Measurements from ENCODE around the gene RASGEF1C.

Gene RASGEF1C

DNA sequence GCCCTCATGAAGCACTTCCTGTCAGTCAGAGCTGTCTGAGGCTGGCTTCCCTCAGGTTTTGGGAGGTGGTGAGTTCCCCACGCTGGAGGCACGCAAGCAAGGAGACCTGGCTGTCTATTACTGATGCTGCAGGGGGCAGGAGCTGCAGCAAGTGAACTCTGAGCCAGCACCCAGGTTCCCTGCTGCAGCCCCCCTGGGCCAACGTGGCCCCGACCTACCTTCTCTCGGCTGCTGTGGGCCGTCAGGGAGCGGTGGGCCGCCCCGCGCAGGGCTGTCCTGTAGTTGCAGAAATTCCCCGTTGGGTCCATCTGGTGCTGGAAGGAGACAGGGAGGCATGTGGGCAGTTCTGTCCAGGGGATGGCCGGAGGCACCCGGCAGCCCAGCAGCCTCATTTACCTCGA, 90.6 kb downstream of the RASGEF1C start:
- no peak for DNase-seq

DNA sequence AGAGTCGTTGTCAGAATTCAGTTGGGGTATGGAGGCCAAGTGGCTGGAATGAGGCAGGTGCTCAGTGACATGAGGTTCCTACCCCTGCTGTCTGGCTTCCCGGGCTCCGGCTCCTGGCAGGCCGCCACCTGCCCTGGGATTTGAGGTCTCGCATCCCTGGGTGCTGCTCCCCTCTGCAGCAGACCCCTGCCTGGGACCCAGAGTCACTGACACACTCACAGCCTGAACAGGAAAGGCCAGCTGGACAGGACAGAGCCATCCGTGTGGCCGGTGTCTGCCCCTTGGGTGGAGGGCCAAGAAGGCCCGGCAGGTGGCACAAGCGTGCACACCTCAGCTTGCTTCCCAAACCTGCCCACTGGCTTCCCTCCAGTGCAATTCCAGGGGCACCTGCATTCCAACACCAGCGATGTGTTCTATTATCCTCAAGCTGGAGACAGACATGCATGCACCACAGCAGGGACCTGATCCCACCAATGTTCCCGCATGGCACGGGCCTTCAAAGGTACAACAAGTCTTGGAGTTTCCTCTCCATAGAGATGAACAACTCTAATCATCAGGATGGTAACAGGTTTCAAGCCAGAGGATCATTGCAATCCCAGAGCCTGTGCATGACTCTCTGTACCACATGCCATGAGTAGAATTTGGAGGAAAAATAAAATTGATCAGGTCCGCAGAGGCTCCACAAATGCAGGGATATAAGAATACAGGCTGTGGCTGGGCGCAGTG, 91.8 kb downstream of the RASGEF1C start:
- no peak for DNase-seq

DNA sequence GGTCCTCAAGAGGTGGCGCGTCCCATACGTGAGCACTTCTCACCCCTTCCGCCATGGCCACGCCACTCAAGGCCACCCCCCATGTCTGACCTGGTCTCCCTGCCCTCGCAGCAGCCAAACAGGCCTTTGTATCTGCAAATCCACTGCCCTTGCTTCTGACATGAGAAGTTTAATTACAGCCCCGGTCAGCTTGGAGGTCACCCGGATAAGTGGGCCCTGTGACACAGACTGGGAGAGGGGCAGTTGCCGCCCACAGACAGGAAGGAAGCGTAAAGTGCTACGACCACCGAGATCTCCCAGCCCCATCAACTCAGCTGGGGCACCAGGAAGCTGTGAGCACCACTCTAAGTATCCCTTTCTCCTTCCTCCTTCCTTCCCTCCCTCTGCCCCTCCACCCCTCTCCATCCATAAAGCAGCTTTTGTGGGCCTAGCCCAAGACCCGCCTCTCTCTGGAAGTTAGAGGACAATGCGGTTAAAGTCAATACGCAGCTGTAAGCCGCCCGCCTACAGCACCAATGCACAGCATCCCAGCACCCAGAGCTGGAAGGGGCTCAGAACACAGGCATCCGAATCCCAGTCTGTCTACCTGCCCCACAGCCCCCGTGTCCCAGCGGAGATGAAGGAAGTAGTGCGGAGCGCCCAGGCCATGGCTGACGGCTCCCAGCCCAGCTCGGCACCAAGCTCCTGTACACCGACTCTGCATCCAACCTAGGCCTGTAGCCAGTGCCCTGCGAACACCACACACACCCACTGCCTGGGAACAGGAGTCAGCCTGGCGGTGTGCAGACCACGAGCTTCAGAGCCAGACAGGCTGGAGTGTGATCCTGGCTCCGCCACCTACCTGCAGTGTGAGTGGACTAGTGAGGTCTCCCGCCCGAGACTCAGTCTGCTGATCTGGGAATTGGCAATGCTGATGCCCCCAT, 92.7 kb downstream of the RASGEF1C start:
- DNase-seq, result no peak

DNA sequence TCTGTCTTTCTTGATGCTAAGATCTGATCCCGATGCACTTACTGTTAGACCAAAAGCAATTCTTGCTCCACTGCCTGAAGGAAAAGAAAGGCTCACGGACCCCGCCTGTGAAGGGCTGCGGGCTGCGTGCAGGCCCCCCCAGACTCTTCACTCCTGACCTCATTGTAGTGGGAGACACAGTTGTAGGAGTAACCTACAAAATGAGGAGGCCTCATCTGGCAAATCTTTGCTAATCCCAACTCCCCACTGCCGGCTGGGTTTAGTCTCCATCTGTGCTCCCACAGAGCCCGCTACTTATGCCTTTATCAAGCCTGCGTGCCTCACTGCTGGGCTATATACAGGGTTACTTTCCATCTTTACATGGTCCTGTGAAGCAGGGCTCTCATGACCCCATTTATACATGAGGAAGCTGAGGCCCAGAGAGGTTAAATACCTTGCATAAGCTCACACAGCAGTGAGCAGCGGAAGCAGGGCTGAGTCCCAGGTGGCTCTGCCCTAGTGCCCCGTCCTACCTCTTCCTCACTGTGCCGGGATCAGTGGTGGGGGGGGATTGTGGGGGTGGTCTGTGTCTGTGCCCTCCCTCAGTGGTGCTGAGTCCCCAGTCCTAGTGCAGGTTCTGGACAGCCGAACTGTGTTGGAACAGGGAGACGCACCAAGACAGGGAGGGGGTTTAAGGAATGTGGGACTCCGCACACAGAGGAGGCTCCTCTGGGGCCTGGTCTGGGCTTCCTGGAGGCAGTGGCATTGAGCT, 93.5 kb downstream of the RASGEF1C start:
- DNase-seq, result no peak

DNA sequence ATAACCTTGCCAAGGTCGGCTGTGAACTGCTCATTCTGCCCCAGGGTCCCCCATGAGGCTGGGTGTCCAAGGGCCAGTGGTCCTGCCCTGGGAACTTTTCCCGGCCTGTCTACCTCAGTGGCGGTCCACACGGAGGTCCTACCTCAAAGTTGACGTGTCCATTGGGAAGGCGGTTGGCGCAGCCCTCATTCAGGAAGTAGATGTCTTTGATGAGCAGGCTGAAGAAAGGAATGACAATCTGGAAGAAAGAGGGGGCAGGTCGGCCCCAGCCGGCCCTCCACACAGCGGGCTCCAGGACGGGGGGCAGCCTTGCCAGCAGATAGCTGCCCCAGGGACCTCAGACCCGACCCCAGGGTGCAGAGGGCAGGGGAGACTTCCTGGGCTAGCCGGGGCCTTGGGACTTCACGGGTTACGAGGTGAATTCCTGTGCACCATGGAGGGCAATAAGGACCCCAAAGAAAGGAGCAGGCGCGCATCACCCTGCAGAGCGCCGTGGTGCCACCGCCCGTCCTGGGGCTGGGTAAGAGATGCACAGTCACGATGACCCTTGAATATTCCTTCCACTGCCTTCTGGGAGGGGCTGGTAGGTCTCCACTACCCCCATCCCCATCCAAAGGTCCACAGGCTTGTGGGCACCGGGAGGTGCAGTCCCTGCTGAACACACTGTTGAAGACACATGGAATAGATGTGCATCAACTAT, 94.6 kb downstream of the RASGEF1C start:
- no peak for DNase-seq

DNA sequence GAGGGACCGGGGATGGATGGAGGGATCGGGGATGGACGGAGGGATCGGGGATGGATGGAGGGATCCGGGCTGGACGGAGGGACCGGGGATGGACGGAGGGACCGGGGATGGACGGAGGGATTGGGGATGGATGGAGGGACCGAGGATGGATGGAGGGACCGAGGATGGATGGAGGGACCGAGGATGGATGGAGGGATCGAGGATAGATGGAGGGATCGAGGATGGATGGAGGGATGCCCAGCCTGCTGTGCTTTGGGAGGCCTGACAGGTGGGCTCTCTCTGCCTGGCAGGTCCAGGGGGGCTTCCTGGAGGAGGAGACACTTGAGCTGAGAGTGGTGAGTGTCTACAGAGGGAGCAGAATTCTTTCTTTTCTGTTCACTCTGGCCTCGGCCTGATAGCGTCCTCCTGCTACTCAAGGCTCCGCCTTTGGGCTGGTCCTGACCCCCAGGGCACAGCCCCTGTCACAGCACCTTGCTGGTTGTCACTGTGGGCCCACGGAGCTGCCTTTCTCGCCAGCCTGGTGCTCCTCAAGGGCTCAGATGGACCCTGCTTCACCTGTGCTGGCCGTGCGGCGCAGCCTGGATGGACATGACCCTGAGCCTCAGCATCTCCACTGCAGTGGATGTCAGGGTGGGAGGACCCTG, 95.2 kb downstream of the RASGEF1C start:
- DNase-seq, result no peak

DNA sequence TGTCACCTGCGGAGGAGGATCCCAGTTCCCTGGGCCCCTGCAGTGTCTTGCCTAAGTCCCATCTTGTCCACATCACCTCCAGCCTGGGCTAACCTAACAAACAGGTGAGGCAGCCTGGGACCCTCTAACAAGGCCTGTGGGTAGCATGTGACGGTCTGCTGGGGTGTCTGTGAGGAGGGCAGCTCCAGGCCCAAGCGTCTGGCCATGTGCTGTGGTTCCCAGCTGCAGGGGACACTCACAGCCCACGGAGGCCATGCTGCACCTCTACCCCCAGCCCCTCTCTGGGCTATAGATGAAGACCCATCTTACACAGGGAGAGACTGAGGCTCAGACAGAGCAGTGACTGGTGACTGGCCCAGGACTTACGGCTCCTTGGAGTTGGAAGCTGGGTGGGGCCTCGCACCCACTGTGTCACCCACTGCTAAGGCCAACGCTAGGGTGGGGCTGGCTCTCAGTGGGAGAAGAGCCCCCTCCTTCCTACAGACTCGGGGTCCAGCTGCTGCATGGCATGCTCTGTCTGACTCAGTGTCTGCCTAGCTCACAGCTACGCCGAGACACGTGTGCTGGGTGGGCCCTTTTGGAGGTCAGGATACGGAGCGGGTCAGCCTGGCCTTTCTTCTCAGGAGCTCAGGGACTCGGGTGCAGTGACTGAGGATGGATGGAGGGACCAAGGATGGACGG, 96.7 kb downstream of the RASGEF1C start:
- DNase-seq, result no peak

DNA sequence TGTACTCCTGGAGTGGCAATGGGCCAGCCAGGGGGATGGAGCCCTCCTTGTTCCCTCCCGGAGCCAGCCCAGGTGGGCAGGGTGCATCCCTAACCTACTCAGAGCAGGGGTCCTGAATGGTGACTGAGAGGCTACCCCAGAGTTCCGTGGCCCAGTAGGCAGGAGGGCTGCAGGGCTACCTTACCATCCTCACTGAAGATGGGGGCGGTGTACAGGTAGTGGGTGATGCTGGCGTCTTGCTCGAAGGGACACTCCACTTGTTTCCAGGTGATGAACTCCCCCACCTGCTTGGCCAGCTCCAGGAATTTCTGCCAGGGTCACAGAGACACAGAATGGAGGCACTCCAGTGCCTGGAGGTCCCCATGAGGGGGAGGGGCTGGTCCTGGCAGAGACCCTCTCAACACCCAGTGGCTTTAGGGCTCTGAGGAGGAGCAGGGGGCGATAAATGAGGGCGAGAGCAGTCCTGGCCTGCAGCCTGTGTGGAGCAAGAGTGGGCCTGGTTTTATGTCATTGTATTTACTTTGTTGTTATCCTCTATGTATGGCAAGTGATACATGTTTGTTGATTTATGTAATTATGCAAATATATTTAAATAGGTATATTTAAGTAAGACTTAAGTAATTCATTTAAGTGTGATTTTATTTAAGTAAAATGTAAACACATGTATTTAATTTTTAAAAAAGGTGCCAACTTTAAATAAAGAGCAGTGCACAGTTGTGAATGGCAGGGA, 97.6 kb downstream of the RASGEF1C start:
- DNase-seq, result no peak

DNA sequence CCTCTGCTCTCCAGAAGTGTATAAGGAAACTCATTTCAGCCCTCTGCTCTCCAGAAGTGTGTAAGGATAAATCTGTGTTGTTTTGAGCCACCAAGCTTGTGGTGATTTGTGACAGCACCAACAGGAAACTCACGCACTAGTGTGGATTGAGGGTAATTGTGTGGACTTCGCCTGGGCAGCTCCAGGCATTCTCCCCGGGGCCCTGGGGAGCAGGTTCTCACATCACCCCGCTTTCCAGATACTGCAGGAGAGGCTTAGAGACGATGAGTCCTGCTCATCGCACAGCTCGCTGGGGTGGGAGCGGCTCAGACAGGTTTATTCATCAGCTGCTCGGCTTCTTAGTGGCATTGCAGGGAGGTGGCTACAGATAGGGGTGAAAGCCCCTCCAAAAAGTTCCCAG, 99.1 kb downstream of the RASGEF1C start:
- no peak for DNase-seq

DNA sequence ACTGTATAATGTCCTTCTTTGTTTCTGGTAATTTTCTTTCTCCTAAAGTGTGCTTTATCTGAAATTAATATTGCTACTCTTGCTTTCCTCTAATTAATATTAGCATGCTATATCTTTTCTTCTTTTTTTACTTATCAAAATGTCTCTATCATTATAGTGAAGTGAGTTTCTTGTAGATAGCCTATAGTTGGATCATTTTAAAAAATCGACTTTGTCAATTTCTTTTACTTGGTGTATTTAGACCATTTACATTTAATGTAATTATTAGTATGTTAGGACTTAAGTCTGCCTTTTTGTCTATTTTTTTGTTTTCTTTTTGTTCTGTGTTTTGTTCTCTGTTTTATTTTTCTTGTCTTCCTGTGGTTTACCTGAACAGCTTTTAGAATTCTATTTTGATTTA, 102.0 kb downstream of the RASGEF1C start:
- no peak for DNase-seq

DNA sequence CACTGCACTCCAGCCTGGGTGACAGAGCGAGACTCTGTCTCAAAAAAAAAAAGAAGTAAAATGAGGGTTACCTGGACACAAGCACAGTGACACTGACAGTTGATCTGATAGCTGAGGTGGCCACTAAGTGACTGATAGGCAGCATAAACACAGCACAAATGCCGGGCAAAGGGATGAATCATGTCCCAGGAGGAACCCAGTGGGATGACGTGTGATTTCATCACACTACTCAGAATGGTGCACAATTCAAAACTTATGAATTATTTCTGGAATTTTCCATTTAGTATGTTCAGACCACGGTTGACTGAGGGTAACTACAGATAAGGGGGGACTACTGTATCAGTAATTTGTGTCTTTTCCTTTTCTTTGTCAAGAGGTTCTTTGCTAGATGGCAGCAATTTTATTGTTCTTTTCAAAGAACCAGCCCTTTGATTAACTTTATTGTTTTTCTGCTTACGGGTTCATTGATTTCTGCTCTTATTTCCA, 103.1 kb downstream of the RASGEF1C start:
- DNase-seq, result no peak

DNA sequence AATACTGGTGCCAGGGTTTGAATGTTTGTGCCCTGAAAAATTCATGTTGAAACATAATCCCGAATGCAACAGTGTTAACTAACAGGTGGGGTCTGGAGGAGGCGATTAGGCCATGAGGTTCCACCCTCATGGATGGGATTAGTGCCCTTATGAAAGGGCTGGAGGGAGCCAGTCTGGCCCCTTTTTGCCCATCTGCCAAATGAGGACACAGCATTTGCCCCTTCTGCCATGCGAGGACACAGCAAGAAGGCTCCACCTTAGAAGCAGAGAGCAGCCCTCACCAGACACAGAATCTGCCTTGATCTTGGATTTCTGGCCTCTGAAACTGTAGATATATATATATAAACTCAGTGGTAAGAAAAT, 104.9 kb downstream of the RASGEF1C start:
- DNase-seq, result no peak

DNA sequence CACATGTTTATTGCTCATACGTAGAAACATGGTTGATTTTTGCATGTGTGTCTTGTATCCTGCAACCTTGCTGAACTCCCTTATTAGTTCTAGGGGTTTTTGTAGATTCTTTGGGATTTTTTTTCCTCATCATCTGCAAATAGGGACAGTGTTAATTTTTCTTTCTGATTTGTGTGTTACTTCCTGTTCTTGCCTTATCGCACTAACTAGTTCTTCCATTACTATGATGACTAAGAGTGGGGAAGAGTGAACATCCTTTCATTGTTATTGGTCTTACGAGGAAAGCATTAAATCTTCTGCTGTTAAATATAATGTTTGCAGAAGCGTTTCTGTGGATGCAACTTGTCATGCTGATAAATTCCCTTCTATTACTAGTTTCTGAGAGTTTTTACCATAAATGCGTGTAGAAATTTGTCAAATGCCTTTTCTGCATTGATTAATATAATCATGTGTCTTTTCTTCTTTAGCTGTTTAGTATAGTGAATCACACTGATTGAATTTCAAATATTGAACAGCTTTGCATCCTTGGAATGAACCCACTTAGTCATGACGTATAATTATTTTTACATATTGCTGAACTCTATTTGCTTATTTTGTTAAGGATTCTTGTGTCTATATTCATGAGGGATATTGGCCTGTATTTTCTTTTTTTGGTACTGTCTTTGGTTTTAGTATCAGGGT, 105.4 kb downstream of the RASGEF1C start:
- no peak for DNase-seq

DNA sequence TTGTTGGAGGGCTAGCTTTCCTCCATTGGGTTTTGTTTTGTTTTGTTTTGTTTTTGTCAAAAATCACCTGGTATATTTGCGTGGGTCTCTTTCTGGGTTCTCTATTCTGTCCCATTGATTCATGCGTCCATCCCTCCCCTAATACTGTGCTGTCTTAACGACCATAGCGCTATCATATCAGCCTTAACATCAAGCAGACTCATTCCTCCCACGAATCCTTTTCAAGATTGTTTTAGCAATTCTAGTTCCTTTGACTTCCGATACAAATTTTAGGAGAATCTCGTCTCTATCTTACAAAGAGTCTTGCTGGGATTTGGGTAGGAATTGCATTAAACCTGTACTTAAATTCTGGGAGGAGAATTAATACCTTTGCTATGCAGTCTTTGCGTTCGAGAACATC, 106.4 kb downstream of the RASGEF1C start:
- no peak for DNase-seq

DNA sequence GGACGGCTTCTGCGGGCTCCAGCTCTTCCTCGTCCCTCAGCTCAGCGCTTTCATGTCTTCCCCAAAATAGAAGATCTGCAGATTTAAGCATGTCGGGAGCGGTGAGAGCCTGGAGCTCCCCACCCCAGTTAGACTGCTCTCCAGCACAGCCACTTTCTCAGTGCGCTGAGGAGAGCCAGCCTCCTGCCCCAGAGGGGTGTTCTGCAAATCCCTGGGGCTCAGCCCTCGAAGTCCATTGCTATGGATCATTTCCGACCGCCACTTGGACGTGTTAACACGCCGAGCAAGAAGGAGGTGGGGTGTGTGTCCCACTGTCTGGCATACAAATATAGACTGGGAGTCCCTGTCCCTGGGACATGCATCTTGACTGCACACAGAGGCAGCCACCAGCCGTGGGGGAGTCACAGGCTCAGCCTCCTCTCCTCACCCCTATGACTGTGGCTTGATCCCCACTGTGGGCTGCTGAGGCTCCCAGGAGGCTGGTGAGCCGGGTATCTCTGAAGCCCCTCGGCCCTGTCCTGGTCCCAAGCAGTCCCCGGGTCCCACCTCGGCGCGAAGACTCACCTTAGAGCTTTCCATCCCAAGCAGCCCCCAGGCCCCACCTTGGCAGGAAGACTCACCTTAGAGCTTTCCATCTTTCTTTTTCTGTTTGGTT, 107.4 kb downstream of the RASGEF1C start:
- DNase-seq, result peak; percentile 36

DNA sequence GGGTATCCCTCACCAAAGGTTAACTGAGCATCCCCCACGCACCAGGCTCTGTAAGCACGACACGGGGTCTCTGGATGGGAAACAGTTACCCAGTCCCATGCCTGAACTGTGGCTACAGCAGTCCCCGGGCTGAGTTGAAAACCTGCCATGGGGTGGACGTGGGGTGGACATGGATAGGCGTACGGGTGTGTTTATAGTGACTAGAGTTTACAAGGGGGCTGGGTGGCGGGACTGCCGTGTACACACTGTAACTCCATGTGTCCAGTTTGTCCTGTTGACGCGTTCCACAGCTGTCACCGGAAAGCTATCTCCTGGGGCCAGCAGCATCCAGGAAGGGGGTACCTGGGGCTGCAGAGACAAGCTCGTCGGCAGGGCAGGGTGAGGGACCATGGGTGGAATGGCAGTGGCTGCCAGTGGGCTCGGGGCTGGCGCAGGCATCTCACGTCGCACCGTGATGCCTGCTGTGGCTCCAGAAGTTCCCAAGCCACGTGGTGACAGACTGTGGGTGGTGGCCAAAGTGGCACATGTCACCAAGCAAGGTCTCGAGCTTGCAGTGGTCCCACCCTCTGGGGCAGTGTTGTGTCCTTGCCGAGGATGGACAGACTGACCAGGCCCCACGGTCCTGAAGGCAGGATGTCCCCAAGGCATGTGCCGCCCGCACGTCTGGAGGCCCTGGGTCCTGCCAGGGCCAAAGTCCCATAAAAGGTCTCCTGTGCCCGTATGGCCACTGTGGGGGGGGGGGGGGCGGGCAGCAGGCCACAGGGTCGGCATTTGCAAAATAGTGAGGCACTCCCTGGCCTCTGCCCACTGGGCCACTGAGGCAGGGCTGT, 108.2 kb downstream of the RASGEF1C start:
- peak; percentile 38 for DNase-seq

DNA sequence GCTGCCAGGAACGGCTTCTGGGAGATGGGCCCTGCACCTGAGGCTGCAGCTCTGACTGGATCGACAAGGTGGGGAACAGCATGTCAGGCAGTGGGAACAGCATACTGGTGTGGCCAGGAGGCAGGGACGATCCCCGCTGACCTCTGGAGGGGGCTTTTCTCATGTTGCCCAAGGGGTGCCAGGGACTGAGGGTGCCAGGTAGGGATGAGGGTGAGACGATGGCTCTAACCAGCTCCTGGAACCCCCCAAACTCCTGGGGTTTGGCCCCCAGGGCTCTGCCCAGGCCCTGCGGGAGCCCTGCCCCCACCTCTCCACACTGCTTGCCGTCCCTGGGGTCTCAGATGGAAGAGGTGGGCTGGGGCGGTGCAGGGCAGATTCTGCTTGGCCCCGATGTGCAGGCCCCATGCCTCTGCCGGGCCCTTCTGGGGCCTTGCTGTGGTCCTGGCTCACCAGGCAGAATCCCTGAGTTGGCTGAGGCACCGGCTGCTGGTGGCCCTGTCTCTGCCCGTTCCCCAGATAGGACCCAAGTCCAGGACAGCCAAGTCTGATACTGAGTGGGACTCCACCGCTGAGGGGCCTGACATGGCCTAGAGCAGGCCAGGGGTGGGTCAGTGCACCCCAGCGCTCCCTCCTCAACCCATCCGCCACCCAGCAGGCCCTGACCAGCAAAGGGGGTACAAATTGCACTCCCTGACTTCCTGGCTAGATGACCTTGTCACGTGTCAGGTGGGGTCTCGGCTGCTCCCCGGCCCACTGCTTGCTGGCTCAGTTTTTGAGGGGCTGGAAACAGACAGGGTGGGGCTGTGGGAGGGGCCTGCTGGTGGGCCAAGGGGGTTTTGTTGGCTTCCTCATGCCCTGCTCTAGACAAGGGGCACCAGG, 109.0 kb downstream of the RASGEF1C start:
- DNase-seq, result peak; percentile 42
